ENCODE results near the gene ZNF362.

The ZNF362 gene

Small RNA genes lying within 50 kb of the gene (microRNA-seq; reads per million reads assigned to microRNA genes)
- 9.6 reads per million, percentile 30 among the genes with 10 or more reads in this experiment for gene MIR3605

All from HL-60 (cell line).